Mammary epithelial cell (primary cell): ENCODE measurements around the gene C15orf39.

Experiments used
- EZH2 ChIP-seq: IDR thresholded peaks from 2 replicates; pipeline ENCODE4 v1.6.1; 2012; ENCODE audit warnings: low read length, inconsistent platforms, borderline replicate concordance
- TF ChIP-seq, protein P1 (sequence below), 2 donors: IDR thresholded peaks in 1 of 2; conservative IDR thresholded peaks in 1 of 2; 2 replicates each; pipeline ENCODE4 v1.5.1; 2011 to 2012; ENCODE audit warnings: inconsistent platforms in 2 of 2, low read length in 2 of 2, mild to moderate bottlenecking in 2 of 2, control low read depth in 1 of 2, low read depth in 1 of 2; ENCODE audit not compliant: insufficient read depth in 1 of 2; ENCODE audit errors: extremely low read depth in 1 of 2

DNA sequence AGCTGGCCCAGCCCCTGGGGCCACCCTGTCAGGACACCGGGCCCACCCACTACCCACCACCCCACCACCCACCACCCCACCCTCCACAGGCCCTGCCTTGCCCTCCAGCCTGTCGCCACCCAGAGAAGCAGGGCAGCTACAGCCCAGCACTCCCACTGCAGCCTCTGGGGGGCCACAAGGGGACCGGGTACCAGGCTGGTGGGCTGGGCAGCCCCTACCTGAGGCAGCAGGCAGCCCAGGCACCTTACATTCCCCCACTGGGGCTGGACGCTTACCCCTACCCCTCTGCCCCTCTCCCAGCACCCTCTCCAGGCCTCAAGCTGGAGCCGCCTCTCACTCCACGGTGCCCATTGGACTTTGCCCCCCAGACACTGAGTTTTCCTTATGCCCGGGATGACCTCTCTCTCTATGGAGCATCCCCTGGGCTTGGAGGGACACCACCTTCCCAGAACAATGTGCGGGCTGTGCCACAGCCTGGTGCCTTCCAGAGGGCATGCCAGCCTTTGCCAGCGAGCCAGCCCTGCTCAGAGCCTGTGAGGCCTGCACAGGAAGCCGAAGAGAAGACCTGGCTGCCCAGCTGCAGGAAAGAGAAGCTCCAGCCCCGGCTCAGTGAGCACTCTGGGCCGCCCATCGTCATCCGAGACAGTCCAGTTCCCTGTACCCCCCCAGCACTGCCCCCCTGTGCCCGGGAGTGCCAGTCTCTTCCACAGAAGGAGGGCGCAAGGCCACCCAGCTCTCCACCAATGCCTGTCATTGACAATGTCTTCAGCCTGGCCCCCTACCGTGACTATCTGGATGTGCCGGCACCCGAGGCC lies 5.3 kb downstream of the C15orf39 start:
- TF ChIP-seq, protein P1, sequence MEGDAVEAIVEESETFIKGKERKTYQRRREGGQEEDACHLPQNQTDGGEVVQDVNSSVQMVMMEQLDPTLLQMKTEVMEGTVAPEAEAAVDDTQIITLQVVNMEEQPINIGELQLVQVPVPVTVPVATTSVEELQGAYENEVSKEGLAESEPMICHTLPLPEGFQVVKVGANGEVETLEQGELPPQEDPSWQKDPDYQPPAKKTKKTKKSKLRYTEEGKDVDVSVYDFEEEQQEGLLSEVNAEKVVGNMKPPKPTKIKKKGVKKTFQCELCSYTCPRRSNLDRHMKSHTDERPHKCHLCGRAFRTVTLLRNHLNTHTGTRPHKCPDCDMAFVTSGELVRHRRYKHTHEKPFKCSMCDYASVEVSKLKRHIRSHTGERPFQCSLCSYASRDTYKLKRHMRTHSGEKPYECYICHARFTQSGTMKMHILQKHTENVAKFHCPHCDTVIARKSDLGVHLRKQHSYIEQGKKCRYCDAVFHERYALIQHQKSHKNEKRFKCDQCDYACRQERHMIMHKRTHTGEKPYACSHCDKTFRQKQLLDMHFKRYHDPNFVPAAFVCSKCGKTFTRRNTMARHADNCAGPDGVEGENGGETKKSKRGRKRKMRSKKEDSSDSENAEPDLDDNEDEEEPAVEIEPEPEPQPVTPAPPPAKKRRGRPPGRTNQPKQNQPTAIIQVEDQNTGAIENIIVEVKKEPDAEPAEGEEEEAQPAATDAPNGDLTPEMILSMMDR (conservative IDR thresholded peaks at IDR 0.05 in 1 of 2, IDR thresholded peaks at IDR 0.05 in 1 of 2; ENCODE audit: extremely low read depth in 1 of 2, insufficient read depth in 1 of 2, low read depth in 1 of 2, low read length in 2 of 2) = no peak
- TF ChIP-seq EZH2 = no peak
